HT1080 (cell line): Measurements from ENCODE around the gene PPP6R2. TPM values are rescaled to one million over a fixed set of nuclear protein-coding genes. Genes with fewer than 3 reads are reported as not detected.

Experiments
- DNase-seq: peaks from one replicate; pipeline ENCODE4 v3.0.0-alpha.2; 2015; ENCODE audit warnings: low read depth
- total RNA-seq: library from RNA; depleted of rRNA; stranded (reverse); fragments of >200 nt; shearing (Covaris generic); gene quantifications from 2 replicates; pipeline ENCODE4 v1.2.3, GENCODE V29; 2014

The PPP6R2 gene
- total RNA-seq, 1 experiment from 2014 or later = 44.6 TPM

DNA sequence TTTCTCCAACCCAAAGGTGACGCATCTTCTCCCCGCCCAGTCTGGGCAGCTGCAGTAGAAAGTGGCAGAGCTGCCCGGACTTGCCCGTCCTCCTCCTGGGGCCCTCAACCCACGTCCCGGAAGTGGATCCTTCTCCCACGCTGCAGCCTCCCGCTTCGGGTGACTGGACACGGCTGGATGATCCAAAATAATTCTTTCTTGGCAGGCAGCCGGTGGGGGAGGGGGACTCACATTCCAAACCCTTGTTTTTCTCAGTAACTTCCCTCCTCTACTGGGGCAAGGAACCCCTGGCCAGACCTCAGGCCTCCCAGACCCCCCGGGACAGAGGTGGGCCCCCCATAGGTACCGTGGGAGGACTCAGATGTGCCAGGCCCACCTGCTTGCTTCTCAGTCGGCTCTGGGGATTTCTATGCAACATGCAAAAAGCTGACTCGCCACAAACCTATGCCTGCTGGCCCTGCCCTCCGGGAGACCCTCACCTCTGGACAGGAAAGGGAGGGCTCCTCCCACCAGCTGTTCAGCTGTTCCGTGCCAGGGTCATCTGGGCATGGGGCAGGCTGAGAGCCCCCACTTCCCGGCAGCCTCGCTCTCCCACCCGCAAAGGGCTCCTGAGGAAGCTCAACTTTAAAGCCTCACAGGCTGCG lies 37.1 kb upstream of the PPP6R2 start:
- peak; percentile 95 for DNase-seq

DNA sequence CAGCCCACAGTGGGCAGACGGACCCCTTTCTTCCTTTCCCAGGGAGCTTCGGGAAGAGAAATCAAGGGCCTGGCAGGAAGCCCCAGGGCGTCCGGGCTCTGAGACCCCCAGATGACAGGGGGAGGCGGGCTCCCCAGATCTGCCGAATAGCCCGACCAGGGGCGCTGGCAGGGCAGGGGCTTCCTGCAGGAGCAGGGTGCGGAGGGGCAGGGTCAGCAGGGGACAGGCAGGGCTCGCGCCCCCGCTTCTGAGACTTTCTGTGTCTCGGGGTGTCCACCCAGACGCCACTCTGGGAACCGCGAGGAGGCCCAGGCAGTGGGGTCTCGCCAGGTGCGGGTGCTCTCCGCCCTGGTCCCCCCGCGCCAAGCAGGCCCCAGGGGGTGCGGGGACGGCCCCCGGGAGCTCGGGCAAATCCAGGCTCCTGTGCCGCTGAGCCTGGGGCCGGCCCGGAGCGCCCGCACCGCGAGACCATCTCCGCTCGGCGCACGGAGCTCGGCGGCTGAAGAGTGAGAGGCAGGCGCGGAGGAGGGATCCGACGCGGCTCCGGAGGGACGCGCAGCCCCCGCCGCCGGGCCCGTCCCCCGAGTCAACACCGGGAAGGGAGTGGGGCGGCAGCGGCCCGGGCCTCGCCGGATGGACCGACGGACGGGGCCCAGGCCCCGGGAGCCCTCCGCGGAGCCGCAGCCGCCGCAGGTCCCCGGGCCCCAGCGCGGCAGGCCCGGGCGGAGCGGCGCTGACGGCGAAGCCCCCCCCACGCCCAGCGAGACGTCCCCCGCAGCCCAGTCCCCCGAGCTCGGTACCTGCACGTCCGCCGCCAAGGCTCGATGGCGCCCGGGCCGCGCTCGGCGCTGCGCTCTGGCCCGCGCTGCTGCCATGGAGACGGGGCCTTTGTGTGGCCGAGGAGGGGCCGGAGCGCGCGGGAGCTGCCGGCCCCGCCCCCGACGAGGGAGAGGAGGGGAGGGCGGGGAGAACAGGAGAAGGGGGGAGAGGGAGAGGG lies 36.1 kb upstream of the PPP6R2 start, which contains the start of gene PLXNB2:
Gene PLXNB2, minus strand, starts transcription at position 894 of the 997 bp plus-strand sequence. CDS start 17,062 bp downstream, outside the sequence.
- DNase-seq = peak; percentile 62

GRCh38 chr22:50307890-50308596 lies 35.1 kb upstream of the PPP6R2 start:
- DNase-seq = no peak

GRCh38 chr22:50308597-50308935 lies 34.6 kb upstream of the PPP6R2 start:
- DNase-seq = peak; percentile 78

- no peak for DNase-seq
Observed at GRCh38 chr22:50308986-50309600, 34.0 kb upstream of the PPP6R2 start.

DNA sequence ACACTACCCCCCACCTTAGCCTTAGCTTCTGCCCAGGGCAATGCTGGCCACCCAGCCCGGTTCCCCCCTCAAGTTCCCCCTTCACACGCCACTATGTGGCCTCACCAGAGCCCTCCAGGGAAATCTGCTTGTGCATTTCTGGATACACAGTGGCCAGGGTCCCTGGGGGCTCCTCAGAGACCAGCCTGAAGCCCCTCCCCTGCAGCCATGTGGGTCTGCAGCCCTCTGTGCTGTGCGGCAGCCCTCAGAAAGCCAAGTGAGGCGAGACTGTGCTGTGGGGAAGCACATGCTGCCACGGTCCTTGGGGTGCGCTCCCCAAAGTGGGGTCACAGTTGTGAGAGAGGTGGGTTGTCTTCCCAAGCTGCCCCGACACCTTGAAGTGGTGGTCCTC lies 33.5 kb upstream of the PPP6R2 start:
- DNase-seq = no peak

- no peak for DNase-seq
Observed at GRCh38 chr22:50310031-50310722, 33.0 kb upstream of the PPP6R2 start.

DNA sequence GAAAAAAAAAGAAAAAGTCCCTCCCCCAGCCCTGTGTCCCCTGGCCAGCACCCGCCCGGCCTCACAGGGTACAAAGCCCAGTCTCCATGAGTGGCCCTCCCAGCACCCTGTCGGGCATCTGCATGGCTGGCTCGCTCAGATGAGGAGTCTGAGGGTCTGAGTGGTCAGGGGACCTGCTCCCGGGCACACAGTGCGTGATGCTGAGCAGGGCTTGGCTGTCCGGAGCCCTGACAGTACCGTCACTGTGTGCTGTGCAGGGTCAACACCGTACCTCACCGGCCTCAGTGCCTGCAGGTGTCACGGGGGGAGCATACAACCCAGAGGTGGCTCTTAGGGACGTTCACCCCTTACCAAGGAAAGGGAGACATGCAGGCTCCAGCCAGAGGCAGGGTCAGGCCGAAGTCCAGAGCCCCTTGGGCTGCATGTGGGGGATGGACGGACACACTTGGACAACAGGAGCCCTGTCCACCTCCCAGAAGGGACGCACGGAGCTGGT lies 32.1 kb upstream of the PPP6R2 start:
- no peak for DNase-seq

GRCh38 chr22:50311606-50312351 lies 31.3 kb upstream of the PPP6R2 start:
- DNase-seq = no peak

GRCh38 chr22:50312371-50312770 lies 30.8 kb upstream of the PPP6R2 start:
- no peak for DNase-seq

DNA sequence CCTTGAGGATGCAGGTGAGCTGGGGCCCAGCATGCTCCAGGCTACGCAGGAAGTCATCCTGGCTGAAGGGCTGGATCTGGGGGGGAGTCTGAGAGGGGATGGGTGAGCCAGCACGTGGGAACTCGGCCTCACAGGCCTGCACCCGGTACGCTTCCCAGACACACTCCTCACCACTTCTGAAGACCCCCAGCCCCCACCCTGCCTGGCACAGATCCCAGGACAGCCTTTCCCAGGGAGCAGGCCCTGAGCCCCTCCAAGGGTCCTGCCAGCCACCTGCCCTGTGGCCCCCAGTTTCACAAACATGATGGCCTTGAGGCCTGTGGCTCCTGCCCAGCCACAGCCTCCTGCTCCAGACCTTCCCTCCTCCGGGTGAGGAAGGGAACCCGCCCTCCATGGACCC lies 30.1 kb upstream of the PPP6R2 start:
- no peak for DNase-seq

DNA sequence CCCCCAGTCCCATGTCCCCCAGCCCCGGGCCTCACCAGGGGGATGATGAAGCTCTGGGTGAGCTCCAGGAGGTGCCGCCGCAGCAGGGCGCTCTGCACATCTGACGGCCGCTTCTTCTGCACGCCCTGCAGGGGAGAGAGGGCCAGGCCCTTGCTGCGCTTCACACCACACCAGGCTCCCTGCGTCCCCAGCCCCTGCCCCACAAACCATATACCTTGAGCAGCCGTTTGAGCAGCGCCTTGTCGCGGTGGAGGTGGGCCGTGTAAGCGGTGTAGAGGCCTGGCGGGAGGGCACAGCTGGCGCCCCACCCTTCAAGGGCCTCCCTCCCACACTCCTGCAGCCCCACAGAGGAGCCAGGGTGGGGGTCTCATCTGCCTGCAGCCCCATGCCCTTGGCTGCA lies 29.5 kb upstream of the PPP6R2 start:
- DNase-seq = no peak

DNA sequence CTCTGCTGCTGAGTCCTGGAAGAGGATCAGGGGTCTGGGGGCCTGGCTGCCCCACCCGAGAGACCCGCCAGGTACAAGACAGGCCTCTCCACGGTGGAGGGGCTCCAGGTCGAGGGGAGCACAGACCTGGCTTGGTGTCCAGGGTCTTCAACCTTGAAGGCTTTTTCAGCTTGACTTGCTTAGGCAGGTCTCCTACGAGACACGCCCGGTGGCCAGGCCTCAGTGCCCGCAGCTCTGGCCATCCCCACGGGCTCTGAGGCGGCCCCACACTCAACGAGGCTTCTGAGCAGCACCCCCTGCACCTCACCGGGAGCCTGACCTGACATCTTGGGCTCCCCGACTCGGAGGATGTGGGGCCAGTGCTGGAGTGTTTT lies 29.1 kb upstream of the PPP6R2 start:
- DNase-seq = no peak

- DNase-seq = no peak
Observed at GRCh38 chr22:50314455-50315288, 28.5 kb upstream of the PPP6R2 start.

DNA sequence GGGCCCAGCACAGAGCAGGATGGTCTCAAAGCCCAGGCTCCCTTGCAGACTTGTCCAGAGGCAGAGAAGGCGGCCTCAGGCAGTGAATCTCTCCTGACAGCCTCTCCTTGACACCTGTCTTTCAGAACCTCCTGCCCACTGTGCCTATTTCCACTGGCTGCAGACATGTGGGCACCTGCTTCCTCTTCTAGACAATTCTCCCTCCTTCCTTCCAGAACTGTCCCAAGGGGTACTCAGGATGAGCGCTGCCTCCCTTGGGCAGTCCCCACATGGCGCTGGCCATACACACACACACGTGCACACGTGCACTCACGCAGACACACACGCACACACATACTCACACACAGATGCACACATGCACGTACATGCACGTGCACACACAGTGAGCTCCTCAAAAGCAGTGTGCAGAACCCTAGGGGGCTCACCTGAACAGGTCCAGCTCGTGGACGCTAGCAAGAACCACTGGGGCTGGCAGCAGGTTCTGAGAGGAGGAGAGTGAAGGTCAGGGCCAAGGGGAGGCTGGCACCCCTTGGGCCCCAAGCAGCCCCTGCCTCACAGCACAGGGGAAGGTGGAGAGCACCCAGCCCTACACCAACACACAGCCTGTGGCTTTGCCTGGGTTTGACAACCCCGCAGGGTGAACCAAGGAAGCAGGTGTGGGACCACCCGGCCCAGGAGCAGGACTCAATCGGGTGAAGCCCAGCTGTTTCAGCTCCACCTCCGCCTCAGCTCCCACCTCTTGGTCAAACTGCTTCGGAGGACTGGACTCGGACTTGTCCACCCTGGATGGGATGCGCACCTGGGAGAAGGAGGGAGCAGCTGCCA lies 27.6 kb upstream of the PPP6R2 start:
- no peak for DNase-seq

- DNase-seq = no peak
Observed at GRCh38 chr22:50316114-50317065, 26.7 kb upstream of the PPP6R2 start.

DNA sequence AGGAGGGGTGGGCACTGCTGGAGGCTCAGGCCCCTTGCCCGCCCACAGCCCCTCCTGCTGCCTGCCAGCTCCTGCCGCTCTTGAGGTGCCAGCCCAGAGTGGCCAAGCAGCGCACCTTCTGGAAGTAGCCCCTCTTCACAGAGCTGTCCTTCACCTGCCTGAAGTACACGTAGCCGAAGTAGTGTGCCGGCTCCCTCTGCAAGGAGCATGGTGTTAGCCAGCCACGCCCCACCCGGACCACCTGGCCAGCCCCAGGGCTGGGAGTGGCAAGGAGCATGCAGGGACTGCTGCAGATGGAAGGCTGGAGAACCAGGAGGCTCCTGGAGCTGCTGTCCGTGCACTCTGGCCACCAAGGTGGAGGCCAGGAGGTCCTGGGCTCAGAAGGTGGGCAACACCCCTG lies 25.9 kb upstream of the PPP6R2 start:
- no peak for DNase-seq
